Glutamatergic neuron (in vitro differentiated cells): ENCODE results near the gene TUBB4A. TPM values are rescaled to one million over a fixed set of nuclear protein-coding genes. Genes with fewer than 3 reads are reported as not detected.
"Not testable (repeated sequence)": the region's sequence is repeated elsewhere in the genome, so short reads cannot be mapped to it uniquely, and the experiment has no call there.

ENCODE experiments used
- DNase-seq: peaks from one replicate; pipeline ENCODE4 v3.0.0; 2022
- H3K27ac Mint-ChIP-seq: one replicate; pipeline ENCODE4 v1.8.0; 2020; ENCODE audit warnings: mild to moderate bottlenecking, mixed read lengths, inconsistent platforms; ENCODE audit not compliant: unreplicated experiment
- H3K27me3 Mint-ChIP-seq: one replicate; pipeline ENCODE4 v1.8.0; 2020; ENCODE audit warnings: mild to moderate bottlenecking, moderate library complexity, mixed read lengths, inconsistent platforms; ENCODE audit not compliant: unreplicated experiment
- H3K36me3 Mint-ChIP-seq: one replicate; pipeline ENCODE4 v1.8.0; 2020; ENCODE audit warnings: mild to moderate bottlenecking, mixed read lengths, inconsistent platforms; ENCODE audit not compliant: unreplicated experiment
- H3K4me1 Mint-ChIP-seq: one replicate; pipeline ENCODE4 v1.8.0; 2020; ENCODE audit warnings: mild to moderate bottlenecking, low read depth, mixed read lengths, inconsistent platforms; ENCODE audit not compliant: unreplicated experiment
- H3K4me3 Mint-ChIP-seq: one replicate; pipeline ENCODE4 v1.8.0; 2020; ENCODE audit warnings: mild to moderate bottlenecking, mixed read lengths, inconsistent platforms; ENCODE audit not compliant: unreplicated experiment
- H3K9me3 Mint-ChIP-seq: one replicate; pipeline ENCODE4 v1.8.0; 2020; ENCODE audit warnings: mild to moderate bottlenecking, moderate library complexity, mixed read lengths, inconsistent platforms; ENCODE audit not compliant: unreplicated experiment
- CTCF ChIP-seq: fragments of 200-600 bp; sonication (generic); IDR thresholded peaks from one replicate; pipeline ENCODE4 v1.5.0; 2021; ENCODE audit not compliant: partially characterized antibody, unreplicated experiment
- total RNA-seq: library from RNA; stranded (reverse); fragmentation: NEBNext Ultra II Directional; extraction: Animal tissue kit (Norgen Biotek cat#: 25700); gene quantifications from one replicate; pipeline ENCODE4 v1.2.1, GENCODE V29; 2021; ENCODE audit not compliant: unreplicated experiment

TUBB4A gene
- total RNA-seq, 1 donor from 2014 or later, result 225 TPM

GRCh38 chr19:6509118-6509971 is 7.2 kb upstream of the TUBB4A start:
- TF ChIP-seq CTCF, result no peak
- Mint-ChIP-seq H3K27me3 (peaks cover 4% of the 10 kb centered on the region), H3K36me3 (no peaks in the 10 kb centered on the region), H3K4me3 (no peak overlapping the region), H3K4me1 (peaks cover 6% of the 10 kb centered on the region), H3K27ac (no peak overlapping the region), H3K9me3 (peaks cover 7% of the 10 kb centered on the region)
- DNase-seq, result no peak

GRCh38 chr19:6508028-6508771 is 6.1 kb upstream of the TUBB4A start:
- H3K4me1 Mint-ChIP-seq, H3K9me3 Mint-ChIP-seq, H3K27ac Mint-ChIP-seq: not testable (repeated sequence)

GRCh38 chr19:6503407-6504201 is 1.5 kb upstream of the TUBB4A start:
- no peak overlapping the region for H3K27ac Mint-ChIP-seq

More at GRCh38 chr19:6508028-6508771, 6.1 kb upstream of the TUBB4A start:
- DNase-seq, H3K4me3 Mint-ChIP-seq, H3K36me3 Mint-ChIP-seq, H3K27me3 Mint-ChIP-seq: not testable (repeated sequence)

GRCh38 chr19:6500837-6501739 is 1.0 kb downstream of the TUBB4A start:
- Mint-ChIP-seq H3K27ac (peak overlapping the region; percentile 97), H3K4me1 (peaks cover 4% of the 10 kb centered on the region), H3K27me3 (peaks cover 10% of the 10 kb centered on the region), H3K9me3 (peaks cover 5% of the 10 kb centered on the region), H3K36me3 (peaks cover 7% of the 10 kb centered on the region), H3K4me3 (peak overlapping the region; percentile 99)
- no peak for TF ChIP-seq CTCF
- no peak for DNase-seq

More at GRCh38 chr19:6503407-6504201, 1.5 kb upstream of the TUBB4A start:
- peaks cover 7% of the 10 kb centered on the region for H3K9me3 Mint-ChIP-seq
- H3K36me3 Mint-ChIP-seq, result peaks cover 1% of the 10 kb centered on the region
- peak overlapping the region; percentile 40 for H3K4me3 Mint-ChIP-seq
- peaks cover 4% of the 10 kb centered on the region for H3K4me1 Mint-ChIP-seq
- no peak for TF ChIP-seq CTCF
- H3K27me3 Mint-ChIP-seq, result peaks cover 10% of the 10 kb centered on the region
- DNase-seq, result no peak
